ENCODE measurements around the gene SERPINE3.

The SERPINE3 gene

DNA sequence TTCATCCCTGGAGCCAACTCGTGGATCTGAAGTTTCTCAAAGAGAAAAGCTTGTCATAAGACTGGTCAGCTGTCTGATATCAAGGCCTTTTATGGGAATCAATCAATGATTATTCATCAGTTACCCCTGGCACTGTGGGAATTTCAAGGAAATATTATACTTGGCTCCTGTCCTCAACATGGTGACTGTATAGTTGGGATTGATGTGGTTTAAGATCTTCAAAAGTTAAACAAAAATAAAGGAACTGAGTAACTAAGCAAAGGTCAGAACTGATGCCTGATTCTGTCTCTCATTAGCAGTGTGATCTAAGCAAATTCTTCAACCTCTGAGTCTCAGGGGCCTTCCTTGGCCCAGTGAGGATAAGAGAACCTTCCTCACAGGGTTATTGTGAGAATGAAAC is 22.2 kb upstream of the SERPINE3 start:
- Histone ChIP-seq H3K9ac (ENCODE audit: low read depth, low read length) (no peak overlapping the region), H3K4me1 (ENCODE audit: control insufficient read depth, insufficient read depth, low read length) (peaks cover 7% of the 10 kb centered on the region), H3K4me3 (ENCODE audit: low read depth, low read length) (no peak overlapping the region), H3K27me3 (ENCODE audit: control insufficient read depth, insufficient read depth, low read length) (no peaks in the 10 kb centered on the region), H3K36me3 (ENCODE audit: control insufficient read depth, insufficient read depth, low read length) (no peaks in the 10 kb centered on the region), H3K9me3 (ENCODE audit: control insufficient read depth, insufficient read depth, low read length) (no peaks in the 10 kb centered on the region)

- Histone ChIP-seq H3K4me3 (ENCODE audit: low read depth, low read length) (no peak overlapping the region), H3K9ac (ENCODE audit: low read depth, low read length) (no peak overlapping the region), H3K4me1 (ENCODE audit: control insufficient read depth, insufficient read depth, low read length) (peaks cover 7% of the 10 kb centered on the region), H3K9me3 (ENCODE audit: control insufficient read depth, insufficient read depth, low read length) (no peaks in the 10 kb centered on the region), H3K27me3 (ENCODE audit: control insufficient read depth, insufficient read depth, low read length) (no peaks in the 10 kb centered on the region), H3K36me3 (ENCODE audit: control insufficient read depth, insufficient read depth, low read length) (no peaks in the 10 kb centered on the region)
Measured at GRCh38 chr13:51318015-51318414, 21.5 kb upstream of the SERPINE3 start.

DNA sequence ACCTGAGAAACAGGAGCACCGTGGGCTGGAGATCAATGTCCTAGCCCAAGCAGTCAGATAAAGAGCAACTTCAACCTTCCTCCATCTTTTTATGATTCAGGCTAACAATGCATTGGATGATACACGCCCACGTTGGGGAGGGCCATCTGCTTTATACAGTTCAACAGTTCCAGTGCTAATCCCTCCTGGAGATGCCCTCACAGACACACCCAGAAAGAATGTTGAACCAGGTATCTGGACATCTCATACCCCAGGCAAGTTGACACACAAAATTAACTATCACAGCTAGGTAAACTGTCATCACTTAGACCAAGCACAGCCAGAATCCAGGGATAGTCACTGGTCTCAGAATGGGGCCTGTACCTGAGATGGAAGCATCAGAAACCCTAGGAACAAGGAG is 20.6 kb upstream of the SERPINE3 start:
- H3K36me3 ChIP-seq (ENCODE audit: control insufficient read depth, insufficient read depth, low read length), result no peaks in the 10 kb centered on the region
- H3K4me3 ChIP-seq (ENCODE audit: low read depth, low read length), result no peak overlapping the region
- H3K9me3 ChIP-seq (ENCODE audit: control insufficient read depth, insufficient read depth, low read length), result no peaks in the 10 kb centered on the region
- H3K9ac ChIP-seq (ENCODE audit: low read depth, low read length), result no peak overlapping the region
- peaks cover 7% of the 10 kb centered on the region for H3K4me1 ChIP-seq (ENCODE audit: control insufficient read depth, insufficient read depth, low read length)
- H3K27me3 ChIP-seq (ENCODE audit: control insufficient read depth, insufficient read depth, low read length), result no peaks in the 10 kb centered on the region

GRCh38 chr13:51321836-51322235 is 17.7 kb upstream of the SERPINE3 start:
- Histone ChIP-seq H3K9me3 (ENCODE audit: control insufficient read depth, insufficient read depth, low read length) (no peaks in the 10 kb centered on the region), H3K4me3 (ENCODE audit: low read depth, low read length) (no peak overlapping the region), H3K4me1 (ENCODE audit: control insufficient read depth, insufficient read depth, low read length) (peaks cover 8% of the 10 kb centered on the region), H3K9ac (ENCODE audit: low read depth, low read length) (no peak overlapping the region), H3K36me3 (ENCODE audit: control insufficient read depth, insufficient read depth, low read length) (no peaks in the 10 kb centered on the region), H3K27me3 (ENCODE audit: control insufficient read depth, insufficient read depth, low read length) (no peaks in the 10 kb centered on the region)

- Histone ChIP-seq H3K27me3 (ENCODE audit: control insufficient read depth, insufficient read depth, low read length) (no peaks in the 10 kb centered on the region), H3K9me3 (ENCODE audit: control insufficient read depth, insufficient read depth, low read length) (no peaks in the 10 kb centered on the region), H3K9ac (ENCODE audit: low read depth, low read length) (no peak overlapping the region), H3K36me3 (ENCODE audit: control insufficient read depth, insufficient read depth, low read length) (no peaks in the 10 kb centered on the region), H3K4me1 (ENCODE audit: control insufficient read depth, insufficient read depth, low read length) (peaks cover 9% of the 10 kb centered on the region), H3K4me3 (ENCODE audit: low read depth, low read length) (no peak overlapping the region)
Measured at GRCh38 chr13:51322826-51323225, 16.7 kb upstream of the SERPINE3 start.

DNA sequence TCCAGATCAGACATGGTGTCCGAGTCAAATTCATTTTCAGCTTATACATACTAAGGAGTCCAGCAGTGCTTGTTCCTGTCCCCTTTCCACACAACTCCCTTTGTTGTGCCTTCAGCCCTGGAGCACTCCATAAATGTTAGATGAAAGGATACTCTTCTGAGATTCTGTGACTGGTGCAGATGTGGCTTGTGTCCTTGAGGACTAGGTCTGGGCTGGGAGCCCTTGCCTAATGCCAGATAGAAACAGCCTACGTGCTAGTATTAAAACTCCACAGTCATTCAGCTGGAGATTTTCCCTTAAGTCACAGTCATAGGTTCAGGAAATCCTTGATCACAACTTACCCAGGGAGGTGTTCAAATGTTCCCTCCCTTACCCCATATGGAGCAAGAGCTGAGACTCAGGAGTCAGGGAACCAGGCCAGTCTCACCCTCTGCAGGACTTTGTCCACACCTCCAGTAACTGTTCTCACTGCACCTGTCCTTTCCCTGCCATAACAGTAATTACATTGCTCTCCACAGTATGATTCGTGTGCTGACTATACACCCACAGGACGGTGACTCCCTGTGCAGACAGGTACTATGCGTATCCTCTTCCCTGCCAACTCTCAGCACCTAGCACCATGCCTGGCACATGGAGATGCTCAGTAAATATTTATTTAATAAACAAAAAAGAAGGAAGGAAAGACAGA is 15.5 kb upstream of the SERPINE3 start:
- no peaks in the 10 kb centered on the region for H3K27me3 ChIP-seq (ENCODE audit: control insufficient read depth, insufficient read depth, low read length)
- no peak overlapping the region for H3K9ac ChIP-seq (ENCODE audit: low read depth, low read length)
- no peaks in the 10 kb centered on the region for H3K36me3 ChIP-seq (ENCODE audit: control insufficient read depth, insufficient read depth, low read length)
- H3K4me1 ChIP-seq (ENCODE audit: control insufficient read depth, insufficient read depth, low read length), result peaks cover 17% of the 10 kb centered on the region
- H3K9me3 ChIP-seq (ENCODE audit: control insufficient read depth, insufficient read depth, low read length), result no peaks in the 10 kb centered on the region
- no peak overlapping the region for H3K4me3 ChIP-seq (ENCODE audit: low read depth, low read length)

- H3K4me3 ChIP-seq (ENCODE audit: low read depth, low read length), result no peak overlapping the region
- peaks cover 17% of the 10 kb centered on the region for H3K4me1 ChIP-seq (ENCODE audit: control insufficient read depth, insufficient read depth, low read length)
- no peaks in the 10 kb centered on the region for H3K9me3 ChIP-seq (ENCODE audit: control insufficient read depth, insufficient read depth, low read length)
- H3K27me3 ChIP-seq (ENCODE audit: control insufficient read depth, insufficient read depth, low read length), result no peaks in the 10 kb centered on the region
- H3K36me3 ChIP-seq (ENCODE audit: control insufficient read depth, insufficient read depth, low read length), result no peaks in the 10 kb centered on the region
- H3K9ac ChIP-seq (ENCODE audit: low read depth, low read length), result no peak overlapping the region
Measured at GRCh38 chr13:51324714-51325420, 14.6 kb upstream of the SERPINE3 start.

DNA sequence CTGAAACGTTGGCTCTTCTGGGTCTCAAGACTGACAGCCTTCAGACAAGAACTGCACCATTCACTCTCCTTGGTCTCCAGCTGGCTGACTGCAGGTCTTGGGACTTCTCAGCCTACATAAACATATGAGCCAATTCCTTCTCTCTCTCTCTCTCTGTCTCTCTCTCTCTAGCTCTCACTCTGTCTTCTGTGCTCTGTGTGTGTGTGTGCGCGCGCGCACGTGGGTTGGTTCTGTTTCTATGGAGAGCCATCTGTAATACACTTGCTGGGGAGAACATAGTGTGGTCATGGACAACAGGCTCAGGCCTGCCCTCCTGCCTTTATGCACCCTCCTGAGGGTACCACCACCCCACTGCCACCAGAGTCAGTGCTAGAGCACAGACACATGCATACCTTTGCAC is 13.7 kb upstream of the SERPINE3 start:
- Histone ChIP-seq H3K9ac (ENCODE audit: low read depth, low read length) (no peak overlapping the region), H3K4me1 (ENCODE audit: control insufficient read depth, insufficient read depth, low read length) (peaks cover 17% of the 10 kb centered on the region), H3K36me3 (ENCODE audit: control insufficient read depth, insufficient read depth, low read length) (no peaks in the 10 kb centered on the region)

DNA sequence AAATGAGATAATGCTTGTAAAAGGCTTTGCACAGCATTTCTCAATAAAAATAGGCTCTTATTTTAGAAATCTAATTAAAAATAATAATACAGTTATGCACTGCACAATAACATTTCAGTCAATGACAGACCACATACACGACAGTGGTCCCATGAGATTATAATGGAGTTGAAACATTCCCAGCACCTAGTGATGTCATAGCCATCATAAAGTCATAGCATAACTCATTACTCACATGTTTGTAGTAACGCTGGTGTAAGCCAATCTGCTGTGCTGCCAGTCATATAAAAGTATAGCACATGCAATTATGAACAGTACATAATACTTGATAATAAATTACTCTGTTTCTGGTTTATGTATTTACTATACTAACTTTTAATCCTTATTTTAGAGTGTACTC is 12.7 kb upstream of the SERPINE3 start:
- no peaks in the 10 kb centered on the region for H3K9me3 ChIP-seq (ENCODE audit: control insufficient read depth, insufficient read depth, low read length)
- H3K4me3 ChIP-seq (ENCODE audit: low read depth, low read length), result no peak overlapping the region
- H3K36me3 ChIP-seq (ENCODE audit: control insufficient read depth, insufficient read depth, low read length), result no peaks in the 10 kb centered on the region
- H3K4me1 ChIP-seq (ENCODE audit: control insufficient read depth, insufficient read depth, low read length), result peaks cover 17% of the 10 kb centered on the region
- no peak overlapping the region for H3K9ac ChIP-seq (ENCODE audit: low read depth, low read length)
- H3K27me3 ChIP-seq (ENCODE audit: control insufficient read depth, insufficient read depth, low read length), result no peaks in the 10 kb centered on the region

More for the DNA sequence above, 13.7 kb upstream of the SERPINE3 start:
- no peaks in the 10 kb centered on the region for H3K9me3 ChIP-seq (ENCODE audit: control insufficient read depth, insufficient read depth, low read length)
- H3K4me3 ChIP-seq (ENCODE audit: low read depth, low read length), result no peak overlapping the region
- H3K27me3 ChIP-seq (ENCODE audit: control insufficient read depth, insufficient read depth, low read length), result no peaks in the 10 kb centered on the region

DNA sequence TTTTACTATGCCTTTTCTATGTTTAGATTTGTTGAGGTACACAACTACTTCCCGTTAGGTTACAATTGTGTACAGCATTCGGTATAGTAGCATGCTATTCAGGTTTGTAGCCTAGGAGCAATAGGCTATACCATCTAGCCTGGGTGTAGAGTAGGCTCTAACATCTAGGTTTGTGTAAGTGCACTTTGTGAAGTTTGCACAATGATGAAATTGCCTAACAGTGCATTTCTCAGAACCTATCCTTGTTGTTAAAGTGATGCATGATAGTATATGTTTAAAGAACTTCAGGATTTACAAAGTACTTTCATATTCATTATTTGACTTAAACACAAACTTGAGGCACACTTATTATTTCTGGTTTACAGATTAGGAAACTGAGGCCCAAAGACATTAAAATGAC is 11.5 kb upstream of the SERPINE3 start:
- no peaks in the 10 kb centered on the region for H3K9me3 ChIP-seq (ENCODE audit: control insufficient read depth, insufficient read depth, low read length)
- H3K9ac ChIP-seq (ENCODE audit: low read depth, low read length), result no peak overlapping the region
- H3K27me3 ChIP-seq (ENCODE audit: control insufficient read depth, insufficient read depth, low read length), result no peaks in the 10 kb centered on the region
- H3K4me3 ChIP-seq (ENCODE audit: low read depth, low read length), result no peak overlapping the region
- peaks cover 17% of the 10 kb centered on the region for H3K4me1 ChIP-seq (ENCODE audit: control insufficient read depth, insufficient read depth, low read length)
- H3K36me3 ChIP-seq (ENCODE audit: control insufficient read depth, insufficient read depth, low read length), result no peaks in the 10 kb centered on the region

DNA sequence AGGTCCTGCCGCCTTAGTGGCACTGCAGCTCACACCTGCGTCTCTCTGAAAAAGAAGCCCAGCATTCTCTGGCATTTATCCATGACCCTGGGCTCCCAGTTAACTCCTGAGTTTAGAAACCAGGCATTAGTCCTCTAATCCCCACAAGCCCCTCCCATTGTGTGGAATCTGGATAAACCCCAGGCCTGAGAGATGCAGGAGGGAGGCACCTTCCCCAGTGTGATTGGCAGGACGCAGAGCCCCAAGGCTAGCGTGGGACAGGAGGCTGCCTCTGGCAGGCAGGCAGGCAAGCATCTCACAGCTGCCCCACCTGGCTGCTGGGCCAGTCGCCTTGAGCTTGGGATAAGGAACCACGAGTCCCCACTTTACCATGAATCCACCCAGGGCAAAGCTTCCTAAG is 11.0 kb upstream of the SERPINE3 start:
- Histone ChIP-seq H3K4me1 (ENCODE audit: control insufficient read depth, insufficient read depth, low read length) (peaks cover 17% of the 10 kb centered on the region), H3K36me3 (ENCODE audit: control insufficient read depth, insufficient read depth, low read length) (no peaks in the 10 kb centered on the region), H3K9ac (ENCODE audit: low read depth, low read length) (no peak overlapping the region), H3K4me3 (ENCODE audit: low read depth, low read length) (no peak overlapping the region), H3K27me3 (ENCODE audit: control insufficient read depth, insufficient read depth, low read length) (no peaks in the 10 kb centered on the region), H3K9me3 (ENCODE audit: control insufficient read depth, insufficient read depth, low read length) (no peaks in the 10 kb centered on the region)

- Histone ChIP-seq H3K9me3 (ENCODE audit: control insufficient read depth, insufficient read depth, low read length) (no peaks in the 10 kb centered on the region), H3K4me1 (ENCODE audit: control insufficient read depth, insufficient read depth, low read length) (peaks cover 17% of the 10 kb centered on the region), H3K9ac (ENCODE audit: low read depth, low read length) (no peak overlapping the region), H3K4me3 (ENCODE audit: low read depth, low read length) (no peak overlapping the region), H3K27me3 (ENCODE audit: control insufficient read depth, insufficient read depth, low read length) (no peaks in the 10 kb centered on the region), H3K36me3 (ENCODE audit: control insufficient read depth, insufficient read depth, low read length) (no peaks in the 10 kb centered on the region)
Measured at GRCh38 chr13:51329606-51330005, 9.9 kb upstream of the SERPINE3 start.
